OCI-LY7 (cell line): ENCODE measurements around the gene RTL1. TPM values are rescaled to one million over a fixed set of nuclear protein-coding genes. Genes with fewer than 3 reads are reported as not detected.

Source experiments
- BruUV-seq: library from RNA; stranded (reverse); fragments of 400-500 nt; replicated peaks from 2 replicates; lab custom pipeline; 2021; lab: Mats Ljungman, UMichigan
- CTCF ChIA-PET: fragments of 300-600 bp; sonication (Branson Sonifier 250); formaldehyde crosslinking; loops from one replicate; lab custom pipeline; 2022; ENCODE audit warnings: antibody characterized with exemption; ENCODE audit not compliant: unreplicated experiment; lab: Charles Lee
- POLR2A ChIA-PET: fragments of 300-600 bp; sonication (Branson Sonifier 250); formaldehyde crosslinking; loops from one replicate; lab custom pipeline; 2022; ENCODE audit warnings: antibody characterized with exemption; lab: Charles Lee
- DNase-seq: peaks from one replicate; pipeline ENCODE4 v3.0.0-alpha.2; 2015; ENCODE audit warnings: low spot score
- H2AFZ ChIP-seq: fragments of 200-600 bp; sonication (generic), shearing (Covaris generic); 2 replicates; pipeline ENCODE4 v1.6.1; 2014; ENCODE audit warnings: mild to moderate bottlenecking, antibody characterized with exemption, low read length, moderate library complexity
- H3K27ac ChIP-seq: fragments of 200-600 bp; sonication (generic); 2 replicates; pipeline ENCODE4 v1.5.1; 2014; ENCODE audit warnings: mixed run types, low read depth, mild to moderate bottlenecking, moderate library complexity, low read length, inconsistent platforms; ENCODE audit not compliant: poor library complexity, severe bottlenecking
- H3K36me3 ChIP-seq: fragments of 200-600 bp; sonication (generic); 2 replicates; pipeline ENCODE4 v1.6.1; 2014; ENCODE audit warnings: mild to moderate bottlenecking, antibody characterized with exemption, low read length, moderate library complexity, mixed read lengths; ENCODE audit not compliant: insufficient read depth
- H3K4me1 ChIP-seq: fragments of 200-600 bp; sonication (generic); 2 replicates; pipeline ENCODE4 v1.5.1; 2014; ENCODE audit warnings: mild to moderate bottlenecking, low read length; ENCODE audit not compliant: insufficient read depth, poor library complexity, severe bottlenecking
- H3K4me2 ChIP-seq: fragments of 200-600 bp; sonication (generic); 2 replicates; pipeline ENCODE4 v1.6.1; 2014; ENCODE audit warnings: mild to moderate bottlenecking, low read length
- H3K4me3 ChIP-seq: fragments of 200-600 bp; sonication (generic); 2 replicates; pipeline ENCODE4 v1.5.1; 2014; ENCODE audit warnings: mild to moderate bottlenecking, low read depth, low read length; ENCODE audit not compliant: poor library complexity, severe bottlenecking
- H3K79me2 ChIP-seq: fragments of 200-600 bp; sonication (generic); 2 replicates; pipeline ENCODE4 v1.6.1; 2016; ENCODE audit warnings: low read depth, mild to moderate bottlenecking, low read length, moderate library complexity, mixed read lengths; ENCODE audit not compliant: insufficient read depth
- H3K9me2 ChIP-seq: fragments of 200-600 bp; sonication (generic); 2 replicates; pipeline ENCODE4 v1.6.1; 2016; ENCODE audit warnings: mild to moderate bottlenecking, low read length, mixed read lengths; ENCODE audit not compliant: insufficient read depth
- H3K9me3 ChIP-seq: fragments of 200-600 bp; sonication (generic); 2 replicates; pipeline ENCODE4 v1.6.1; 2014; ENCODE audit warnings: mild to moderate bottlenecking, mixed run types, low read length, mixed read lengths
- H4K20me1 ChIP-seq: fragments of 200-600 bp; sonication (generic); 2 replicates; pipeline ENCODE4 v1.6.1; 2014; ENCODE audit warnings: mild to moderate bottlenecking, antibody characterized with exemption, low read length, moderate library complexity, mixed read lengths; ENCODE audit not compliant: insufficient read depth
- EZH2phosphoT487 ChIP-seq: fragments of 200-600 bp; sonication (generic); IDR thresholded peaks from 2 replicates; pipeline ENCODE4 v1.6.1; 2018; ENCODE audit warnings: low read depth, borderline replicate concordance, mild to moderate bottlenecking, mixed run types, antibody characterized with exemption, low read length, moderate library complexity, mixed read lengths
- intact Hi-C: fragments of 100-400 bp; cut with micrococcal nuclease; formaldehyde crosslinking; loops from one replicate; pipeline ENCODE4 v1.10.0; 2022; ENCODE audit not compliant: unreplicated experiment
- total RNA-seq, 2 experiments: library from RNA; depleted of rRNA in 1 of 2; stranded (reverse); fragments of >200 nt in 1 of 2; shearing (Covaris generic) in 1 of 2; gene quantifications; 2 replicates each; pipeline ENCODE4 v1.2.3, GENCODE V29; 2014 to 2022
- TF ChIP-seq, protein P1 (sequence below): fragments of 200-600 bp; sonication (generic); conservative IDR thresholded peaks from 2 replicates; pipeline ENCODE4 v1.5.1; 2014; ENCODE audit warnings: mild to moderate bottlenecking, antibody characterized with exemption, low read length, moderate library complexity, mixed read lengths

The RTL1 gene
- total RNA-seq, 2 experiments from 2014 or later: not detected

DNA sequence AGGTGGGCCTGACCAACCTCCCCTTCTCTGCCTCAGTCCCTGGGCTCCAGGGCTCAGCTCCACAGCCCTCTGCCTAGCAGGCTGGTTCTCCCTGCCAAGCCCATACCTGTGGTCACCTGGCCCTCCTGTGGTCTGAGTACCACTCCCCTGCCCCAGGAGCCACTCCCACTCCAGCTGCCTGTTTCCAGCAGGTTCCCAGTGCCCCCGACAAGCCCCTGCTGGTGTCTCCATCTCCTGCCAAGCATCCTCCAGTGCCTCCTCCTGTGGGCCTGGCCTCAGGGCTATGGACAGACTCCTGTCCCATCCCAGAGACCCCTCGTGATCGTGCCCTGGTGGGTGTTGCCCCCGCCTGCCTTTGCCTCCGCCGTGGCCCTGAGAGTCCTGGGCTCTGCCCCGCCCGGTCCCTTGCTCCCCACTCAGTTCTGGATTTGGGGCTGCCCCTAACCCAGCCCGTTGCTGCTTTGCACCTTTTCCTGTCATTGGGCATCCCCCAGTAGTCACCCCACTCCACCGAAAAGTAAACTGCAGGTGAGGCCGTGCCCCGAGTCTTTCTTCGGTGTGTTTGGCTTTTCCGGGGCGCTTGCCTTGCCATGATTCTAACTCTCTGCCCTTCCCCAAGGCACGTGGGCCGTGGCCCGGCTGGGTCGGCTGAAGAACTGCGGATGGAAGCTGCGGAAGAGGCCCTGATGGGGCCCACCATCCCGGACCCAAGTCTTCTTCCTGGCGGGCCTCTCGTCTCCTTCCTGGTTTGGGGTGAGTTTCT is 67.8 kb downstream of the RTL1 start:
- Histone ChIP-seq H3K27ac (no peak overlapping the region), H3K4me2 (no peak overlapping the region), H3K36me3 (no peaks in the 10 kb centered on the region), H3K4me3 (no peak overlapping the region), H3K9me2 (no peaks in the 10 kb centered on the region), H3K79me2 (no peaks in the 10 kb centered on the region), H4K20me1 (no peaks in the 10 kb centered on the region), H2AFZ (no peak overlapping the region), H3K4me1 (no peaks in the 10 kb centered on the region), H3K9me3 (no peaks in the 10 kb centered on the region)
- BruUV-seq: no TSS peak
- POLR2A ChIA-PET: no interaction called here
- CTCF ChIA-PET: no interaction called here
- no peak for TF ChIP-seq EZH2phosphoT487
- TF ChIP-seq, protein P1, sequence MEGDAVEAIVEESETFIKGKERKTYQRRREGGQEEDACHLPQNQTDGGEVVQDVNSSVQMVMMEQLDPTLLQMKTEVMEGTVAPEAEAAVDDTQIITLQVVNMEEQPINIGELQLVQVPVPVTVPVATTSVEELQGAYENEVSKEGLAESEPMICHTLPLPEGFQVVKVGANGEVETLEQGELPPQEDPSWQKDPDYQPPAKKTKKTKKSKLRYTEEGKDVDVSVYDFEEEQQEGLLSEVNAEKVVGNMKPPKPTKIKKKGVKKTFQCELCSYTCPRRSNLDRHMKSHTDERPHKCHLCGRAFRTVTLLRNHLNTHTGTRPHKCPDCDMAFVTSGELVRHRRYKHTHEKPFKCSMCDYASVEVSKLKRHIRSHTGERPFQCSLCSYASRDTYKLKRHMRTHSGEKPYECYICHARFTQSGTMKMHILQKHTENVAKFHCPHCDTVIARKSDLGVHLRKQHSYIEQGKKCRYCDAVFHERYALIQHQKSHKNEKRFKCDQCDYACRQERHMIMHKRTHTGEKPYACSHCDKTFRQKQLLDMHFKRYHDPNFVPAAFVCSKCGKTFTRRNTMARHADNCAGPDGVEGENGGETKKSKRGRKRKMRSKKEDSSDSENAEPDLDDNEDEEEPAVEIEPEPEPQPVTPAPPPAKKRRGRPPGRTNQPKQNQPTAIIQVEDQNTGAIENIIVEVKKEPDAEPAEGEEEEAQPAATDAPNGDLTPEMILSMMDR: no peak
- intact Hi-C loops: no loop called here
- DNase-seq: no peak

DNA sequence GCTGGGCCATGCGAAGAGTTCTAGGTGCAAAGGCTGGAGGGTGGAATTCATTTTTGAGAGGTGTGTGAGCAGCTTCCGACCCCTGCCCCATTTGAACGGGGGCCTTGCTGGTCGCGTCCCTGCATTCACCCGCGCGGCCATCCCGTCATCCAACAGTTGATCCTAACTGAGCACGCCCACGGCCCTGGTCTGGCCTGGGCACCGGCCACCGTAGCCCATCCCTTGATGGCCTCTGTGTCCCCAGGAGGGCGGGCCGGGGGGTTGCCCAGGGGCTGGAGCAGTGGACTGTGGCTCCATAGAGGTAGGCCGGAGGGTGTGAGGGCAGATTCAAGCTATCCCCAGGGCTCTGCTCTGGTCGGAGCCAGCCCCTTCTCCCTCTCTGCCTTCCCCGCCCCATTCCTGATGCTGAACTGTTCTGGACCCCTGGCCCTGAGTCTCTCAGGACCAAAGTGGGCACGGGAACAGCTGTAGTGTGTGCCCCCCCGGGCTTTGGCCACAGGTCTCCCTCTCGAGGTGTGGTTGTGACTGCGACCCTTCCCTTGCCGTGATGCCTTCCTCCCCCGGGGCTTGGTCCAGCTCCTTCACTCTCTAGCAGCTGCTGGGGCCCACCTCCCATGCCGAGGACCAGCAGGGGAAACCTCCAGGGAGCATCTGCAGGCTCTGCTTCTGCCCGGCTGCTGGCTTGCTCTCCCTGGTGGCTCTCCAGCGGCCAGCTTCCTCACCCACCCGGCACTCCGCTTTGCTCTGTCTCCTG is 68.6 kb downstream of the RTL1 start:
- POLR2A ChIA-PET: no interaction called here
- Histone ChIP-seq H3K4me3 (no peak overlapping the region), H3K79me2 (no peaks in the 10 kb centered on the region), H3K4me1 (no peaks in the 10 kb centered on the region), H3K27ac (no peak overlapping the region), H2AFZ (no peak overlapping the region), H3K4me2 (no peak overlapping the region), H3K9me2 (no peaks in the 10 kb centered on the region), H3K9me3 (no peaks in the 10 kb centered on the region), H4K20me1 (no peaks in the 10 kb centered on the region), H3K36me3 (no peaks in the 10 kb centered on the region)
- BruUV-seq: no TSS peak
- CTCF ChIA-PET: no interaction called here
- no peak for DNase-seq
- no peak for TF ChIP-seq EZH2phosphoT487
- TF ChIP-seq, protein P1: no peak
- intact Hi-C loops: no loop called here
